GM21367 (cell line): ENCODE results near the gene PSEN2.
"Not testable (repeated sequence)": the region's sequence is repeated elsewhere in the genome, so short reads cannot be mapped to it uniquely, and the experiment has no call there.

Experiments
- ATAC-seq: cut with Tn5 transposase; IDR thresholded peaks from one replicate; pipeline ENCODE4 v1.9.1; 2021; ENCODE audit not compliant: unreplicated experiment

The PSEN2 gene

GRCh38 chr1:226870401-226871279 lies at the start of gene PSEN2:
PSEN2 (plus strand) TSS chr1:226870616; CDS start chr1:226881908, 11,292 bp downstream.
- ATAC-seq, result peak; percentile 87

- ATAC-seq, result no peak
These were observed 49.3 kb upstream of the PSEN2 start for GRCh38 chr1:226820941-226821718.

- no peak for ATAC-seq
These were observed 48.7 kb upstream of the PSEN2 start for GRCh38 chr1:226821719-226822085.

GRCh38 chr1:226823643-226824042 lies 46.8 kb upstream of the PSEN2 start:
- ATAC-seq, result no peak

- no peak for ATAC-seq
These were observed 45.2 kb upstream of the PSEN2 start for GRCh38 chr1:226825037-226825745.

GRCh38 chr1:226825746-226826100 lies 44.7 kb upstream of the PSEN2 start:
- no peak for ATAC-seq

- no peak for ATAC-seq
These were observed 43.7 kb upstream of the PSEN2 start for GRCh38 chr1:226826479-226827261.

- no peak for ATAC-seq
These were observed 43.0 kb upstream of the PSEN2 start for GRCh38 chr1:226827458-226827857.

GRCh38 chr1:226827968-226828513 lies 42.4 kb upstream of the PSEN2 start:
- ATAC-seq, result peak; percentile 95

- ATAC-seq, result no peak
These were observed 41.3 kb upstream of the PSEN2 start for GRCh38 chr1:226829105-226829504.

GRCh38 chr1:226831953-226832352 lies 38.5 kb upstream of the PSEN2 start:
- ATAC-seq, result no peak

- no peak for ATAC-seq
These were observed 37.8 kb upstream of the PSEN2 start for GRCh38 chr1:226832613-226833012.

- not testable (repeated sequence) for ATAC-seq
These were observed 36.2 kb upstream of the PSEN2 start for GRCh38 chr1:226834179-226834578.

- ATAC-seq, result not testable (repeated sequence)
These were observed 35.0 kb upstream of the PSEN2 start for GRCh38 chr1:226835396-226835795.

GRCh38 chr1:226837966-226838365 lies 32.5 kb upstream of the PSEN2 start:
- not testable (repeated sequence) for ATAC-seq

- no peak for ATAC-seq
These were observed 32.0 kb upstream of the PSEN2 start for GRCh38 chr1:226838456-226838855.

- ATAC-seq, result peak; percentile 57
These were observed 24.8 kb upstream of the PSEN2 start for GRCh38 chr1:226845624-226846023.

- no peak for ATAC-seq
These were observed 23.6 kb upstream of the PSEN2 start for GRCh38 chr1:226846786-226847185.

- not testable (repeated sequence) for ATAC-seq
These were observed 15.9 kb upstream of the PSEN2 start for GRCh38 chr1:226854548-226854947.

GRCh38 chr1:226862890-226863289 lies 7.5 kb upstream of the PSEN2 start:
- ATAC-seq, result no peak
